K562 (cell line): ENCODE data around the gene PCNX2. TPM values are rescaled to one million over a fixed set of nuclear protein-coding genes. Genes with fewer than 3 reads are reported as not detected.

Source experiments
- BRD9 ChIP-seq: fragments of 450-650 bp; IDR thresholded peaks from 2 replicates; pipeline ENCODE4 v1.6.1; 2018; ENCODE audit warnings: low read depth; ENCODE audit not compliant: partially characterized antibody
- DMBX1 ChIP-seq: fragments of 250-450 bp; sonication (Bioruptor Pico); IDR thresholded peaks from 2 replicates; pipeline ENCODE4 v1.8.0; 2022; ENCODE audit warnings: inconsistent platforms, mild to moderate bottlenecking, moderate library complexity, borderline replicate concordance
- ELF2 ChIP-seq: fragments of 250-450 bp; sonication (Bioruptor Pico); IDR thresholded peaks from 2 replicates; pipeline ENCODE4 v1.5.0; 2021; ENCODE audit warnings: mild to moderate bottlenecking
- GTF3C2 ChIP-seq: IDR thresholded peaks from 3 replicates; pipeline ENCODE4 v1.6.1; 2011; ENCODE audit warnings: borderline replicate concordance, mild to moderate bottlenecking, moderate library complexity; ENCODE audit not compliant: insufficient read length; ENCODE audit errors: extremely low read depth
- KLF13 ChIP-seq: fragments of 450-650 bp; IDR thresholded peaks from 2 replicates; pipeline ENCODE4 v1.6.1; 2016; ENCODE audit warnings: missing genetic modification characterization, low read depth, mild to moderate bottlenecking, missing compliant biosample characterization, moderate library complexity, borderline replicate concordance
- NBN ChIP-seq: fragments of 450-650 bp; IDR thresholded peaks from 2 replicates; pipeline ENCODE4 v1.6.1; 2016; ENCODE audit warnings: low read depth, mild to moderate bottlenecking
- NFXL1 ChIP-seq: fragments of 450-650 bp; formaldehyde crosslinking; IDR thresholded peaks from 2 replicates; pipeline ENCODE4 v1.4.0; 2021; ENCODE audit warnings: mild to moderate bottlenecking
- PTTG1 ChIP-seq: fragments of 450-650 bp; IDR thresholded peaks from 2 replicates; pipeline ENCODE4 v1.6.1; 2016; ENCODE audit warnings: low read depth, mild to moderate bottlenecking, missing genetic modification characterization, missing compliant biosample characterization
- PYGO2 ChIP-seq: fragments of 450-650 bp; IDR thresholded peaks from 2 replicates; pipeline ENCODE4 v1.6.1; 2016; ENCODE audit warnings: mild to moderate bottlenecking, missing genetic modification characterization, moderate library complexity, missing compliant biosample characterization
- SNRNP70 ChIP-seq: fragments of 200-400 bp; formaldehyde crosslinking; optimal IDR thresholded peaks from 2 replicates; pipeline ENCODE3; 2017; ENCODE audit warnings: low read depth, low read length
- TEAD2 ChIP-seq: fragments of 450-650 bp; IDR thresholded peaks from 2 replicates; pipeline ENCODE4 v1.6.1; 2016; ENCODE audit warnings: missing genetic modification characterization, control low read depth, missing compliant biosample characterization
- ZKSCAN8 ChIP-seq: fragments of 200-800 bp; sonication (Bioruptor generic); IDR thresholded peaks from 2 replicates; pipeline ENCODE4 v1.6.1; 2016; ENCODE audit warnings: missing genetic modification characterization, missing compliant biosample characterization
- ZNF395 ChIP-seq: fragments of 200-800 bp; sonication (Bioruptor generic); IDR thresholded peaks from 2 replicates; pipeline ENCODE4 v1.6.1; 2017; ENCODE audit warnings: missing genetic modification characterization, missing compliant biosample characterization
- ZNF583 ChIP-seq: fragments of 250-450 bp; sonication (Bioruptor Pico); IDR thresholded peaks from 2 replicates; pipeline ENCODE4 v1.4.0; 2020
- ZNF79 ChIP-seq: fragments of 250-450 bp; sonication (Bioruptor Pico); IDR thresholded peaks from 2 replicates; pipeline ENCODE4 v1.4.0; 2020; ENCODE audit warnings: low read depth, mild to moderate bottlenecking, moderate library complexity
- polyA plus RNA-seq, 8 experiments: library from polyadenylated mRNA; depleted of rRNA in 4 of 8; stranded (reverse) in 5 of 8; unstranded in 3 of 8; fragments of >200 nt; fragmentation: Nextera tagmentation in 2 of 8; fragmentation: Illumina TruSeq in 1 of 8; extraction: Ambion mirVana in 2 of 8; extraction: Trizol in 1 of 8; gene quantifications; 2 replicates each; pipeline versions ENCODE4 v1.2.1 to v1.2.3, GENCODE V29; 2011 to 2014; ENCODE audit warnings: inconsistent platforms in 1 of 8, missing spikeins in 1 of 8
- total RNA-seq, 7 experiments: library from RNA; depleted of rRNA in 6 of 7; stranded (reverse); fragments of >200 nt in 6 of 7; fragmentation: Illumina TruSeq in 2 of 7; extraction: Trizol in 2 of 7; gene quantifications; 2 replicates each; pipeline versions ENCODE4 v1.2.1 to v1.2.3, GENCODE V29; 2011 to 2021; ENCODE audit warnings: low replicate concordance in 1 of 7

PCNX2 gene
- total and polyA plus RNA-seq, 9 of the 15 experiments (the other 6 are each of a cell fraction or from before 2014, with no cell fraction given): 0.07 to 0.33 TPM; not detected in 7

- TF ChIP-seq ZNF395 (peak; percentile 92), ZKSCAN8 (CRISPR knock-in tag) (peak; percentile 55), NBN (0 out of 2 replicates have a peak, but pooled peaks have one; percentile 18), TEAD2 (peak; percentile 66), KLF13 (tag) (0 out of 2 replicates have a peak, but pooled peaks have one; percentile 36), NFXL1 (peak; percentile 84; the same call in 1 of the 2 replicates), ZNF79 (CRISPR knock-in tag) (peak; percentile 88), PYGO2 (peak; percentile 83), ZNF583 (peak; percentile 92; the same call in 1 of the 2 replicates), BRD9 (no peak), GTF3C2 (no peak), PTTG1 (tag) (peak; percentile 81), SNRNP70 (no peak), DMBX1 (CRISPR knock-in tag) (peak; percentile 87), ELF2 (CRISPR knock-in tag) (peak; percentile 62)
These were observed 345.8 kb downstream of the PCNX2 start (continued) for GRCh38 chr1:232949636-232950196.
